Pancreas (tissue), 10 donors: Measurements from ENCODE around the gene VWA3B. TPM values are rescaled to one million over a fixed set of nuclear protein-coding genes. Genes with fewer than 3 reads are reported as not detected.

ENCODE experiments used
- ATAC-seq, 4 donors: fragments of 200-7000 bp; cut with Tn5 transposase; one replicate each; pipeline versions ENCODE4 v1.8.0 to v1.9.1; 2020; ENCODE audit warnings: mild to moderate bottlenecking in 4 of 4, moderate library complexity in 4 of 4
- DNase-seq, 6 donors: peaks; one replicate each; pipeline ENCODE4 v3.0.0-alpha.2; 2020
- FAIRE-seq: peaks from 2 replicates; lab custom pipeline; 2012; peaks lifted over from hg19 to GRCh38; lab: Jason Lieb, UNC
- H3K27ac ChIP-seq, 4 donors: fragments of 200-600 bp; sonication (generic); 1 replicate in 3 of 4; 2 replicates in 1 of 4; pipeline versions ENCODE4 v1.5.0 to v1.8.0; 2020
- H3K27me3 ChIP-seq, 4 donors: fragments of 200-600 bp; one replicate each; pipeline ENCODE4 v1.8.0; 2021
- H3K36me3 ChIP-seq, 3 donors: fragments of 200-600 bp; sonication (generic) in 1 of 3; one replicate each; pipeline versions ENCODE4 v1.5.0 to v1.8.0; 2020 to 2021
- H3K4me1 ChIP-seq, 3 donors: fragments of 200-600 bp; one replicate each; pipeline ENCODE4 v1.8.0; 2021
- H3K4me3 ChIP-seq, 4 donors: fragments of 200-600 bp; sonication (generic) in 2 of 4; one replicate each; pipeline versions ENCODE4 v1.5.0 to v1.8.0; 2020 to 2021
- H3K9me3 ChIP-seq, 4 donors: fragments of 200-600 bp; one replicate each; pipeline ENCODE4 v1.8.0; 2021
- CTCF ChIP-seq, 4 donors: fragments of 200-600 bp; sonication (generic) in 3 of 4; IDR thresholded peaks; one replicate each; pipeline versions ENCODE4 v1.5.0 to v1.8.0; 2021; ENCODE audit warnings: antibody characterized with exemption in 4 of 4
- WGBS, 2 donors: extraction: QIAGEN DNeasy Blood & Tissue Kit; methylation state at CpG; one replicate each; pipeline ENCODE4 v1.1.7; 2013; 5-methylcytosine and 5-hydroxymethylcytosine counted together
- intact Hi-C, 3 donors: fragments of 100-400 bp; cut with DNase I; formaldehyde crosslinking; loops; one replicate each; pipeline versions ENCODE4 v1.11.1 to v1.14.2; 2022
- polyA plus RNA-seq, 2 donors: library from polyadenylated mRNA; stranded (reverse); fragments of 200-250 nt; gene quantifications; one replicate each; pipeline ENCODE4 v1.2.3, GENCODE V29; 2013
- total RNA-seq, 6 donors: library from RNA; stranded (reverse); fragmentation: NEBNext Ultra II Directional in 4 of 6; extraction: Animal tissue kit (Norgen Biotek cat#: 25700) in 4 of 6; gene quantifications; one replicate each; pipeline versions ENCODE4 v1.2.1 to v1.2.4, GENCODE V29; 2021 to 2023
- donor health status: healthy with polysubstance abuse.
- donor health status: DM: no; HTN: no; CAD: no; lungs with moderate emphysema.
- donor health status: DM: no; HTN: no; CAD: no.
- donor health status: control.
- donor health status: control.
- donor health status: Bipolar disorder and iron deficiency.
- donor health status: DM: yes; HTN: yes; CAD: no.
- donor health status: DM: no; HTN: no; CAD: no.
- donor health status: DM: no; HTN: no; CAD: no.
- donor health status: DM: yes; HTN: yes; CAD: no.

VWA3B gene
- total and polyA plus RNA-seq, 8 donors = 0.04 to 0.24 (median 0.07) TPM; not detected in 5

DNA sequence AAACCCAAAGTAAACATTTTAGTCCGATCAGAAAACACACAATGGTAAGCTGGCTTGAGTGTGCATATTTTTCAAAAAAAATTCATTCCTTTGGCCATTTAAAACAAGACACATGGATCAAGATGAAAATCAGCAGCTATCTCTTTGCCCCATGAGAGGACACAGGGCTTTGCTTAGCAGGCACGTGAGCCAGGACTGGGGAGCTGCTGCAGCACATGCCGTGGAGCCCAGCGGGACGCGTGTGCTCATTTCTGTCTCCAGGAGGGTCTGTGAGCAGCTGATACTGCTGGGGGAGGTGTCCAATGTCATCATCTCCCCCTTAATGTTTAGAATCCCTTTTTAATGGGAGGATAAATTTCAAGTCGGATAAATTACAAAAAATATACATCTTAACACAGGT is 209.5 kb downstream of the VWA3B start:
- no peaks in the 10 kb centered on the region for H3K27me3 ChIP-seq
- peaks cover 0 to 7% (median 5%) of the 10 kb centered on the region in 3 donors for H3K4me1 ChIP-seq
- H3K9me3 ChIP-seq = no peaks in the 10 kb centered on the region
- H3K36me3 ChIP-seq = no peaks in the 10 kb centered on the region
- ATAC-seq (peak in 1 of 4 donors; percentile 45), DNase-seq (no peak), FAIRE-seq (no peak)
- no peak overlapping the region for H3K27ac ChIP-seq
- WGBS, 2 donors = 52 to 53% methylated on average over 7 of the region's 7 CpGs
- intact Hi-C loops = no loop called here
- H3K4me3 ChIP-seq = no peak overlapping the region
- no peak for TF ChIP-seq CTCF (IDR thresholded peaks at IDR 0.05)

GRCh38 chr2:98297817-98298682 is 211.1 kb downstream of the VWA3B start:
- no peak overlapping the region for H3K27ac ChIP-seq
- no peaks in the 10 kb centered on the region for H3K27me3 ChIP-seq
- ATAC-seq = no peak
- H3K9me3 ChIP-seq = no peaks in the 10 kb centered on the region
- no peak for TF ChIP-seq CTCF (IDR thresholded peaks at IDR 0.05)
- FAIRE-seq = no peak
- intact Hi-C loops = no loop called here
- WGBS, 2 donors = 52 to 59% methylated on average over 12 of the region's 12 CpGs
- no peak overlapping the region for H3K4me3 ChIP-seq
- H3K4me1 ChIP-seq = peaks cover 0 to 7% (median 5%) of the 10 kb centered on the region in 3 donors
- DNase-seq = no peak
- no peaks in the 10 kb centered on the region for H3K36me3 ChIP-seq

- intact Hi-C loops = no loop called here
- no peak for ATAC-seq
- H3K4me1 ChIP-seq = peaks cover 0 to 7% (median 5%) of the 10 kb centered on the region in 3 donors
- no peaks in the 10 kb centered on the region for H3K9me3 ChIP-seq
- no peak overlapping the region for H3K27ac ChIP-seq
- FAIRE-seq = no peak
- H3K36me3 ChIP-seq = no peaks in the 10 kb centered on the region
- 58 to 72% methylated on average over 6 of the region's 6 CpGs for WGBS, 2 donors
- DNase-seq = no peak
- H3K27me3 ChIP-seq = no peaks in the 10 kb centered on the region
- no peak for TF ChIP-seq CTCF (IDR thresholded peaks at IDR 0.05)
- no peak overlapping the region for H3K4me3 ChIP-seq
Observed at GRCh38 chr2:98298683-98299164, 211.8 kb downstream of the VWA3B start.

GRCh38 chr2:98299211-98299905 is 212.4 kb downstream of the VWA3B start:
- Histone ChIP-seq H3K27ac (no peak overlapping the region), H3K36me3 (no peaks in the 10 kb centered on the region), H3K4me3 (no peak overlapping the region), H3K9me3 (no peaks in the 10 kb centered on the region), H3K27me3 (no peaks in the 10 kb centered on the region), H3K4me1 (peaks cover 0 to 7% (median 5%) of the 10 kb centered on the region in 3 donors)
- DNase-seq (no peak), FAIRE-seq (no peak), ATAC-seq (no peak)
- intact Hi-C loops = no loop called here
- 73 to 81% methylated on average over 8 of the region's 8 CpGs for whole genome bisulfite sequencing, 2 donors
- no peak for TF ChIP-seq CTCF (IDR thresholded peaks at IDR 0.05)
